OCI-LY7 (cell line): ENCODE results near the gene FOXE1. TPM values are rescaled to one million over a fixed set of nuclear protein-coding genes. Genes with fewer than 3 reads are reported as not detected.

ENCODE experiments used
- BruUV-seq: library from RNA; stranded (reverse); fragments of 400-500 nt; replicated peaks from 2 replicates; lab custom pipeline; 2021; lab: Mats Ljungman, UMichigan
- CTCF ChIA-PET: fragments of 300-600 bp; sonication (Branson Sonifier 250); formaldehyde crosslinking; loops from one replicate; lab custom pipeline; 2022; ENCODE audit warnings: antibody characterized with exemption; ENCODE audit not compliant: unreplicated experiment; lab: Charles Lee
- POLR2A ChIA-PET: fragments of 300-600 bp; sonication (Branson Sonifier 250); formaldehyde crosslinking; loops from one replicate; lab custom pipeline; 2022; ENCODE audit warnings: antibody characterized with exemption; lab: Charles Lee
- DNase-seq: peaks from one replicate; pipeline ENCODE4 v3.0.0-alpha.2; 2015; ENCODE audit warnings: low spot score
- H2AFZ ChIP-seq: fragments of 200-600 bp; sonication (generic), shearing (Covaris generic); 2 replicates; pipeline ENCODE4 v1.6.1; 2014; ENCODE audit warnings: mild to moderate bottlenecking, antibody characterized with exemption, low read length, moderate library complexity
- H3K27ac ChIP-seq: fragments of 200-600 bp; sonication (generic); 2 replicates; pipeline ENCODE4 v1.5.1; 2014; ENCODE audit warnings: mixed run types, low read depth, mild to moderate bottlenecking, moderate library complexity, low read length, inconsistent platforms; ENCODE audit not compliant: poor library complexity, severe bottlenecking
- H3K36me3 ChIP-seq: fragments of 200-600 bp; sonication (generic); 2 replicates; pipeline ENCODE4 v1.6.1; 2014; ENCODE audit warnings: mild to moderate bottlenecking, antibody characterized with exemption, low read length, moderate library complexity, mixed read lengths; ENCODE audit not compliant: insufficient read depth
- H3K4me1 ChIP-seq: fragments of 200-600 bp; sonication (generic); 2 replicates; pipeline ENCODE4 v1.5.1; 2014; ENCODE audit warnings: mild to moderate bottlenecking, low read length; ENCODE audit not compliant: insufficient read depth, poor library complexity, severe bottlenecking
- H3K4me2 ChIP-seq: fragments of 200-600 bp; sonication (generic); 2 replicates; pipeline ENCODE4 v1.6.1; 2014; ENCODE audit warnings: mild to moderate bottlenecking, low read length
- H3K4me3 ChIP-seq: fragments of 200-600 bp; sonication (generic); 2 replicates; pipeline ENCODE4 v1.5.1; 2014; ENCODE audit warnings: mild to moderate bottlenecking, low read depth, low read length; ENCODE audit not compliant: poor library complexity, severe bottlenecking
- H3K79me2 ChIP-seq: fragments of 200-600 bp; sonication (generic); 2 replicates; pipeline ENCODE4 v1.6.1; 2016; ENCODE audit warnings: low read depth, mild to moderate bottlenecking, low read length, moderate library complexity, mixed read lengths; ENCODE audit not compliant: insufficient read depth
- H3K9me2 ChIP-seq: fragments of 200-600 bp; sonication (generic); 2 replicates; pipeline ENCODE4 v1.6.1; 2016; ENCODE audit warnings: mild to moderate bottlenecking, low read length, mixed read lengths; ENCODE audit not compliant: insufficient read depth
- H3K9me3 ChIP-seq: fragments of 200-600 bp; sonication (generic); 2 replicates; pipeline ENCODE4 v1.6.1; 2014; ENCODE audit warnings: mild to moderate bottlenecking, mixed run types, low read length, mixed read lengths
- H4K20me1 ChIP-seq: fragments of 200-600 bp; sonication (generic); 2 replicates; pipeline ENCODE4 v1.6.1; 2014; ENCODE audit warnings: mild to moderate bottlenecking, antibody characterized with exemption, low read length, moderate library complexity, mixed read lengths; ENCODE audit not compliant: insufficient read depth
- EZH2phosphoT487 ChIP-seq: fragments of 200-600 bp; sonication (generic); IDR thresholded peaks from 2 replicates; pipeline ENCODE4 v1.6.1; 2018; ENCODE audit warnings: low read depth, borderline replicate concordance, mild to moderate bottlenecking, mixed run types, antibody characterized with exemption, low read length, moderate library complexity, mixed read lengths
- intact Hi-C: fragments of 100-400 bp; cut with micrococcal nuclease; formaldehyde crosslinking; loops from one replicate; pipeline ENCODE4 v1.10.0; 2022; ENCODE audit not compliant: unreplicated experiment
- total RNA-seq, 2 experiments: library from RNA; depleted of rRNA in 1 of 2; stranded (reverse); fragments of >200 nt in 1 of 2; shearing (Covaris generic) in 1 of 2; gene quantifications; 2 replicates each; pipeline ENCODE4 v1.2.3, GENCODE V29; 2014 to 2022
- TF ChIP-seq, protein P1 (sequence below): fragments of 200-600 bp; sonication (generic); conservative IDR thresholded peaks from 2 replicates; pipeline ENCODE4 v1.5.1; 2014; ENCODE audit warnings: mild to moderate bottlenecking, antibody characterized with exemption, low read length, moderate library complexity, mixed read lengths

The FOXE1 gene
- total RNA-seq, 2 experiments from 2014 or later, result not detected

DNA sequence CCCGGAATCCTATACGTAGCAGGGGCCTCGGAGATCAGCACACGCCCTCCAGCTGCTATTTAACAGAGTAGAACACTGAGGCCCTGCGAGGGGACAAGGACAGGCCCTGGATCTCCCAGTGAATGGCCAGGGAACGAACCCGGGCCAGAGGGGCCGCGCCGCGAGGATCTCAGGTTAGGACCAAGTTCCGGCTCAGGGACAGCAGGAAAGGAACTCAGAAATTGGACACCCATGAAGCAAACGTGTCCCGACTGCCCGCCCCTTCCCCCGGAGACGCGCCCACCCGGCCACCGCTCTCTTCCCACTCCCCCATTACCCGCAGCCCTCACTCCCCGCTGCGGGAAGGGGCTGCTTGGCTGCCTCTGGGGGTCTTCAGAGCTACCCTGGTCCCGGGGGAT lies 1.0 kb upstream of the FOXE1 start:
- H3K4me2 ChIP-seq, result no peak overlapping the region
- ChIA-PET POLR2A (no interaction called here), CTCF (no interaction called here)
- no peaks in the 10 kb centered on the region for H4K20me1 ChIP-seq
- H3K4me1 ChIP-seq, result no peaks in the 10 kb centered on the region
- no peaks in the 10 kb centered on the region for H3K9me3 ChIP-seq
- no peak for DNase-seq
- BruUV-seq, result no TSS peak
- no peak overlapping the region for H2AFZ ChIP-seq
- H3K27ac ChIP-seq, result no peak overlapping the region
- H3K9me2 ChIP-seq, result no peaks in the 10 kb centered on the region
- intact Hi-C loops, result no loop called here
- TF ChIP-seq, protein P1, sequence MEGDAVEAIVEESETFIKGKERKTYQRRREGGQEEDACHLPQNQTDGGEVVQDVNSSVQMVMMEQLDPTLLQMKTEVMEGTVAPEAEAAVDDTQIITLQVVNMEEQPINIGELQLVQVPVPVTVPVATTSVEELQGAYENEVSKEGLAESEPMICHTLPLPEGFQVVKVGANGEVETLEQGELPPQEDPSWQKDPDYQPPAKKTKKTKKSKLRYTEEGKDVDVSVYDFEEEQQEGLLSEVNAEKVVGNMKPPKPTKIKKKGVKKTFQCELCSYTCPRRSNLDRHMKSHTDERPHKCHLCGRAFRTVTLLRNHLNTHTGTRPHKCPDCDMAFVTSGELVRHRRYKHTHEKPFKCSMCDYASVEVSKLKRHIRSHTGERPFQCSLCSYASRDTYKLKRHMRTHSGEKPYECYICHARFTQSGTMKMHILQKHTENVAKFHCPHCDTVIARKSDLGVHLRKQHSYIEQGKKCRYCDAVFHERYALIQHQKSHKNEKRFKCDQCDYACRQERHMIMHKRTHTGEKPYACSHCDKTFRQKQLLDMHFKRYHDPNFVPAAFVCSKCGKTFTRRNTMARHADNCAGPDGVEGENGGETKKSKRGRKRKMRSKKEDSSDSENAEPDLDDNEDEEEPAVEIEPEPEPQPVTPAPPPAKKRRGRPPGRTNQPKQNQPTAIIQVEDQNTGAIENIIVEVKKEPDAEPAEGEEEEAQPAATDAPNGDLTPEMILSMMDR, result no peak
- TF ChIP-seq EZH2phosphoT487, result no peak
- no peaks in the 10 kb centered on the region for H3K36me3 ChIP-seq
- H3K4me3 ChIP-seq, result no peak overlapping the region
- no peaks in the 10 kb centered on the region for H3K79me2 ChIP-seq

DNA sequence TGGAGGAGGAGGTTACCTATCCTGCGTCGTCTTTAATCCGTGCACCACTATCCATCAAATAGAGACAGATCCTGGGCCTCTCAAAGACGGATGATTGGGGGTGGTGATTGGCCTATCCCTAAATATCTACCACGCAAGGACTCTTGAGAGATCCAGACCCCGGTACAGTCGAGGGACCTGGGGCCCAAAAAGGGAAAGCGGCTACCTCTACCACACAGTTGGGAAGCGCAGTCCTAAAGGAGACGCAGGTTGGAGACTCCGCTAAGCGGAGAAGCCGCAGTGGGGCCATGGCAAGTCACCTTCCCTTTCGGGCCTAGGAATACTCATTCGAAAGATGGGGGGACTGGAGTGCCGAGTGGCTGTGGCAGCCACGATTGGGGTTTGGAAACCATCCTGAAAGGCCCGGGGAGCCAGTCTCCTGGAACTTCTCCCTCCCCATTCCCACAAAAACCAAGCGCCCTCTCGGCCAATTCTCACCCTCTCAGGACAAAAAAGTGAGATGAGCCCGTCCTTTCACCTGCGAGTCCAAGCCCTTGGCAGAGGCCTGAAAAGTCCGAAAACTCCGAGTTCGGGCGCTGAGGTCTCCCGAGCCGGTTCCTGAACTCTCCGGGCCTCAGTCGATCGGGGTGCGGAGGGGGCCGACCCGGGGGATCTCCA lies 499 bp upstream of the FOXE1 start:
- no peaks in the 10 kb centered on the region for H3K9me3 ChIP-seq
- intact Hi-C loops, result no loop called here
- CTCF ChIA-PET, result no interaction called here
- no peaks in the 10 kb centered on the region for H3K4me1 ChIP-seq
- no peaks in the 10 kb centered on the region for H3K9me2 ChIP-seq
- DNase-seq, result no peak
- no peak overlapping the region for H3K27ac ChIP-seq
- no peaks in the 10 kb centered on the region for H3K79me2 ChIP-seq
- BruUV-seq, result no TSS peak
- POLR2A ChIA-PET, result no interaction called here
- TF ChIP-seq, protein P1, result no peak
- TF ChIP-seq EZH2phosphoT487, result no peak
- no peak overlapping the region for H2AFZ ChIP-seq
- H4K20me1 ChIP-seq, result no peaks in the 10 kb centered on the region
- H3K4me3 ChIP-seq, result no peak overlapping the region
- no peaks in the 10 kb centered on the region for H3K36me3 ChIP-seq
- no peak overlapping the region for H3K4me2 ChIP-seq
